ENCODE measurements around the gene MUSK. TPM values are rescaled to one million over a fixed set of nuclear protein-coding genes. Genes with fewer than 3 reads are reported as not detected.

MUSK gene
- total RNA-seq, 4 donors from 2014 or later: 0.22 to 0.42 (median 0.27) TPM; not detected in 1

- 92 to 97% methylated on average over 2 of the region's 2 CpGs for WGBS, 2 donors
- Histone ChIP-seq H3K36me3 (no peaks in the 10 kb centered on the region), H3K9me3 (no peaks in the 10 kb centered on the region), H3K27ac (no peak overlapping the region), H3K27me3 (no peaks in the 10 kb centered on the region), H3K4me1 (peaks cover 6 to 20% of the 10 kb centered on the region in 2 donors), H3K4me3 (replicated peaks in 1 of 3) (no peak overlapping the region)
- intact Hi-C loops (cut with DNase I): no loop called here
- TF ChIP-seq CTCF (IDR thresholded peaks at IDR 0.05): no peak
- no peak for DNase-seq
These were observed 97.3 kb downstream of the MUSK start for GRCh38 chr9:110765926-110766325.

DNA sequence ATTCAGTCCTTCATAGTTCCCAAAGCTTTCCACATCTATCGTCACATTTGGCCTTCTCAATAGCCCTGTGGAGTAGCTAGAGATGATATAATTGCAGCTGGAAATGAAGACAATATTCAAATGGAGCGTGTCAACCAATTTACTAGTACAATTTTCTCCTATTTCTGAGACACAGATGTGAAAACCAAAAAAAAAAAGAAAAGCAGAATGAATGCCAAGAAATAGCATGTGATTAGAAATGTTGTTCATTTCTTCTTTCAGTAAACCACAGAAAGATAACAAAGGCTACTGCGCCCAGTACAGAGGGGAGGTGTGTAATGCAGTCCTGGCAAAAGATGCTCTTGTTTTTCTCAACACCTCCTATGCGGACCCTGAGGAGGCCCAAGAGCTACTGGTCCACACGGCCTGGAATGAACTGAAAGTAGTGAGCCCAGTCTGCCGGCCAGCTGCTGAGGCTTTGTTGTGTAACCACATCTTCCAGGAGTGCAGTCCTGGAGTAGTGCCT is 99.0 kb downstream of the MUSK start:
- Histone ChIP-seq H3K27ac (no peak overlapping the region), H3K4me1 (peaks cover 6 to 14% of the 10 kb centered on the region in 2 donors), H3K4me3 (replicated peaks in 1 of 3) (no peak overlapping the region), H3K36me3 (no peaks in the 10 kb centered on the region), H3K9me3 (no peaks in the 10 kb centered on the region), H3K27me3 (no peaks in the 10 kb centered on the region)
- WGBS, 2 donors: 78 to 81% methylated on average over 6 of the region's 6 CpGs
- intact Hi-C loops (cut with DNase I): no loop called here
- peak in 1 of 2 donors; percentile 14 for DNase-seq
- no peak for TF ChIP-seq POLR2A (IDR thresholded peaks at IDR 0.05)
- TF ChIP-seq CTCF (IDR thresholded peaks at IDR 0.05): no peak

DNA sequence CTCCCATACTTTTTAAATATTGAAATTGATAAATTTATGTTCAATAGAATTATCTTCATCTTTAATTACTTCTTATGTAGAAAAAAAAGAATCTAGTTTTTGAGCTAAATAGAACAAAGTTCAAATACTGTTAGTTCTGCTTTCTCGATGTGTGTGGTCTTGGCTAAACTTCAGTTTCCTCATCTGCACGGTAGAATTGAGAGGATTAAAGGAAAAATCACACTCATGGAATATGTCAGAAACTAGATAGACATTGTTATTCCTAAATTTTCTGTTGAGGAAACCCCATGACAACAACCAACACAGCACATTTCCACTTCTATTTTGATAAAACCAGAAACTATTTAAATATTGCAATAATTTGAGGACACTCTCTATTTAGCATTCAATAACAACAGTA is 100.3 kb downstream of the MUSK start:
- Histone ChIP-seq H3K36me3 (no peaks in the 10 kb centered on the region), H3K4me3 (replicated peaks in 1 of 3) (no peak overlapping the region), H3K27me3 (no peaks in the 10 kb centered on the region), H3K27ac (no peak overlapping the region), H3K9me3 (no peaks in the 10 kb centered on the region), H3K4me1 (peaks cover 3 to 4% of the 10 kb centered on the region in 2 donors)
- TF ChIP-seq CTCF (IDR thresholded peaks at IDR 0.05): no peak
- TF ChIP-seq POLR2A (IDR thresholded peaks at IDR 0.05): no peak
- no peak for DNase-seq
- WGBS, 2 donors: 73% methylated on average over 2 of the region's 2 CpGs
- intact Hi-C loops (cut with DNase I): no loop called here

DNA sequence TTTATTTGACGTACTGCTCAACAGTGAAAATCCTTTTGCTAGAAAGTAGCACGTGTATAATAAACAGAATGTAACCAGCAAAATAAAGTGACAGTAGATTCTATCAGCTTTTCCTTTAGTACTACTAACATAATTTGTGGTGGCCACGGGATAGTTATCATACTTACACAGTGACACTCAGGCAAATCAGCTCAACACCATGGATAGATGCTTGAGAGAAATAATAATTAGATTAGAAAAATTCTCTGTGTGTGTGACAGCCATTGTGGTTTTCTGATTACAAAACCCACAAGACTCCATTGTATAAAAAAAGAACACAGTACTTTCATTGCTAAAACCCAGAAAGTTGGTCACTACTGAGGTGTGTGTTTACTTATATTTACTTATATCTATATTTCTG is 101.1 kb downstream of the MUSK start:
- no peak overlapping the region for H3K4me3 ChIP-seq (replicated peaks in 1 of 3)
- intact Hi-C loops (cut with DNase I): no loop called here
- WGBS, 2 donors: 70 to 79% methylated on average over 3 of the region's 3 CpGs
- no peak for TF ChIP-seq POLR2A (IDR thresholded peaks at IDR 0.05)
- no peak for TF ChIP-seq CTCF (IDR thresholded peaks at IDR 0.05)
- H3K27ac ChIP-seq: no peak overlapping the region
- no peaks in the 10 kb centered on the region for H3K9me3 ChIP-seq
- no peak for DNase-seq
- no peaks in the 10 kb centered on the region for H3K4me1 ChIP-seq
- no peaks in the 10 kb centered on the region for H3K27me3 ChIP-seq
- H3K36me3 ChIP-seq: no peaks in the 10 kb centered on the region

DNA sequence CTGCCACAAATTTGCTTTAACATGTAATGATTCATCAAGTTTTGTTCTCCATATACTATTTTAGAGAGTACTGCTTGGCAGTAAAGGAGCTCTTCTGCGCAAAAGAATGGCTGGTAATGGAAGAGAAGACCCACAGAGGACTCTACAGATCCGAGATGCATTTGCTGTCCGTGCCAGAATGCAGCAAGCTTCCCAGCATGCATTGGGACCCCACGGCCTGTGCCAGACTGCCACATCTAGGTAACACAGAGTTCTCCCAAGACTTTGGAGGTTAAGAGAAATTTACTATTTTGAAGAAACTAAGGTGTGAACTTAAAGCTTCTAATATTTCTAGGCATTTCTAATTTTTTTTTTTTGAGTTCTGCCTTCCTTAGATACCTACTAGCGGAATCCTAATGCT is 107.1 kb downstream of the MUSK start:
- TF ChIP-seq POLR2A (IDR thresholded peaks at IDR 0.05): no peak
- no peak for TF ChIP-seq CTCF (IDR thresholded peaks at IDR 0.05)
- H3K4me3 ChIP-seq (replicated peaks in 1 of 3): no peak overlapping the region
- H3K27ac ChIP-seq: no peak overlapping the region
- H3K27me3 ChIP-seq: no peaks in the 10 kb centered on the region
- H3K9me3 ChIP-seq: no peaks in the 10 kb centered on the region
- H3K4me1 ChIP-seq: peaks cover 10 to 17% of the 10 kb centered on the region in 2 donors
- no peaks in the 10 kb centered on the region for H3K36me3 ChIP-seq
- 87 to 90% methylated on average over 5 of the region's 5 CpGs for WGBS, 2 donors
- DNase-seq: no peak
- intact Hi-C loops (cut with DNase I): no loop called here
